GM12878 (cell line): ENCODE results near the gene TP73. TPM values are rescaled to one million over a fixed set of nuclear protein-coding genes. Genes with fewer than 3 reads are reported as not detected.
A peak's percentile ranks its signal among the peaks of the same experiment; 100 is the strongest.

ENCODE experiments used
- ATF7 ChIP-seq: fragments of 450-650 bp; IDR thresholded peaks from 2 replicates; pipeline ENCODE4 v1.6.1; 2016; ENCODE audit warnings: low read depth, mild to moderate bottlenecking
- CHD1 ChIP-seq: IDR thresholded peaks from 2 replicates; pipeline ENCODE4 v1.6.1; 2012; ENCODE audit warnings: low read depth, low read length, improper control_type of control experiment
- CHD4 ChIP-seq: fragments of 200-600 bp; sonication (generic); IDR thresholded peaks from 2 replicates; pipeline ENCODE4 v1.6.1; 2016; ENCODE audit warnings: mild to moderate bottlenecking
- NFYB ChIP-seq: IDR thresholded peaks from 2 replicates; pipeline ENCODE4 v1.6.1; 2011; ENCODE audit warnings: low read depth, mild to moderate bottlenecking, low read length, improper control_type of control experiment, moderate library complexity; ENCODE audit not compliant: insufficient read depth
- PAX5 ChIP-seq: IDR thresholded peaks from 2 replicates; pipeline ENCODE4 v1.6.1; 2011; ENCODE audit warnings: low read depth, low read length, borderline replicate concordance
- POU2F2 ChIP-seq: IDR thresholded peaks from 3 replicates; pipeline ENCODE4 v1.6.1; 2011; ENCODE audit warnings: low read depth, mild to moderate bottlenecking, low read length, borderline replicate concordance
- PRDM15 ChIP-seq: fragments of 450-650 bp; formaldehyde crosslinking; IDR thresholded peaks from 2 replicates; pipeline ENCODE4 v1.4.0; 2020; ENCODE audit warnings: mild to moderate bottlenecking, moderate library complexity
- SUPT20H ChIP-seq: IDR thresholded peaks from 2 replicates; pipeline ENCODE4 v1.6.1; 2011; ENCODE audit warnings: low read depth, mild to moderate bottlenecking, low read length, moderate library complexity, borderline replicate concordance; ENCODE audit not compliant: control insufficient read depth
- ZNF384 ChIP-seq: IDR thresholded peaks from 2 replicates; pipeline ENCODE4 v1.6.1; 2012; ENCODE audit warnings: low read depth, mild to moderate bottlenecking, low read length, improper control_type of control experiment, borderline replicate concordance
- ZZZ3 ChIP-seq: IDR thresholded peaks from 2 replicates; pipeline ENCODE4 v1.6.1; 2011; ENCODE audit warnings: low read depth; ENCODE audit not compliant: control insufficient read depth, insufficient read length
- polyA plus RNA-seq, 11 experiments: library from polyadenylated mRNA; depleted of rRNA in 4 of 11; unstranded in 6 of 11; stranded (reverse) in 5 of 11; fragments of >200 nt; fragmentation: Nextera tagmentation in 4 of 11; fragmentation: Illumina TruSeq in 1 of 11; extraction: Ambion mirVana in 4 of 11; extraction: Trizol in 1 of 11; gene quantifications; 1 replicate in 1 of 11; 2 replicates in 10 of 11; pipeline versions ENCODE4 v1.2.1 to v1.2.3, GENCODE V29; 2011 to 2016; ENCODE audit warnings: inconsistent platforms in 2 of 11, missing spikeins in 2 of 11, low read depth in 1 of 11
- total RNA-seq, 4 experiments: library from RNA; depleted of rRNA in 3 of 4; stranded (reverse); fragments of >200 nt in 3 of 4; fragmentation: Illumina TruSeq in 1 of 4; extraction: Trizol in 1 of 4; gene quantifications; 2 replicates each; pipeline versions ENCODE4 v1.2.1 to v1.2.3, GENCODE V29; 2013 to 2021
- TF ChIP-seq, protein P1 (sequence below): fragments of 450-650 bp; formaldehyde crosslinking; IDR thresholded peaks from 2 replicates; pipeline ENCODE4 v1.4.0; 2022; ENCODE audit warnings: mild to moderate bottlenecking, moderate library complexity
- TF ChIP-seq, protein P2 (sequence below): IDR thresholded peaks from 2 replicates; pipeline ENCODE4 v1.6.1; 2012; ENCODE audit warnings: low read depth, low read length, improper control_type of control experiment
- TF ChIP-seq, protein P3 (sequence below): fragments of 450-650 bp; IDR thresholded peaks from 2 replicates; pipeline ENCODE4 v1.6.1; 2018; ENCODE audit warnings: mild to moderate bottlenecking, low read depth, moderate library complexity; ENCODE audit not compliant: partially characterized antibody
- TF ChIP-seq, protein P4 (sequence below): fragments of 450-650 bp; IDR thresholded peaks from 2 replicates; pipeline ENCODE4 v1.6.1; 2017; ENCODE audit warnings: antibody characterized with exemption, mild to moderate bottlenecking, moderate library complexity

Gene TP73
- total and polyA plus RNA-seq, 10 of the 15 experiments (the other 5 are each of a cell fraction or from before 2014, with no cell fraction given): 0.08 to 54.2 (median 14.9) TPM

GRCh38 chr1:3656450-3657095, 4.3 kb downstream of the TP73 start (continued):
- TF ChIP-seq, protein P1, sequence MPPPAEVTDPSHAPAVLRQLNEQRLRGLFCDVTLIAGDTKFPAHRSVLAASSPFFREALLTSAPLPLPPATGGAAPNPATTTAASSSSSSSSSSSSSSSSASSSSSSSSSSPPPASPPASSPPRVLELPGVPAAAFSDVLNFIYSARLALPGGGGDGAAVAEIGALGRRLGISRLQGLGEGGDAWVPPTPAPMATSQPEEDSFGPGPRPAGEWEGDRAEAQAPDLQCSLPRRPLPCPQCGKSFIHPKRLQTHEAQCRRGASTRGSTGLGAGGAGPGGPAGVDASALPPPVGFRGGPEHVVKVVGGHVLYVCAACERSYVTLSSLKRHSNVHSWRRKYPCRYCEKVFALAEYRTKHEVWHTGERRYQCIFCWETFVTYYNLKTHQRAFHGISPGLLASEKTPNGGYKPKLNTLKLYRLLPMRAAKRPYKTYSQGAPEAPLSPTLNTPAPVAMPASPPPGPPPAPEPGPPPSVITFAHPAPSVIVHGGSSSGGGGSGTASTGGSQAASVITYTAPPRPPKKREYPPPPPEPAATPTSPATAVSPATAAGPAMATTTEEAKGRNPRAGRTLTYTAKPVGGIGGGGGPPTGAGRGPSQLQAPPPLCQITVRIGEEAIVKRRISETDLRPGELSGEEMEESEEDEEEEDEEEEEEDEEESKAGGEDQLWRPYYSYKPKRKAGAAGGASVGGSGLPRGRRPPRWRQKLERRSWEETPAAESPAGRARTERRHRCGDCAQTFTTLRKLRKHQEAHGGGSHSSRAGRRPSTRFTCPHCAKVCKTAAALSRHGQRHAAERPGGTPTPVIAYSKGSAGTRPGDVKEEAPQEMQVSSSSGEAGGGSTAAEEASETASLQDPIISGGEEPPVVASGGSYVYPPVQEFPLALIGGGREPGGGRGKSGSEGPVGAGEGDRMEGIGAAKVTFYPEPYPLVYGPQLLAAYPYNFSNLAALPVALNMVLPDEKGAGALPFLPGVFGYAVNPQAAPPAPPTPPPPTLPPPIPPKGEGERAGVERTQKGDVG: no peak
- TF ChIP-seq, protein P2, sequence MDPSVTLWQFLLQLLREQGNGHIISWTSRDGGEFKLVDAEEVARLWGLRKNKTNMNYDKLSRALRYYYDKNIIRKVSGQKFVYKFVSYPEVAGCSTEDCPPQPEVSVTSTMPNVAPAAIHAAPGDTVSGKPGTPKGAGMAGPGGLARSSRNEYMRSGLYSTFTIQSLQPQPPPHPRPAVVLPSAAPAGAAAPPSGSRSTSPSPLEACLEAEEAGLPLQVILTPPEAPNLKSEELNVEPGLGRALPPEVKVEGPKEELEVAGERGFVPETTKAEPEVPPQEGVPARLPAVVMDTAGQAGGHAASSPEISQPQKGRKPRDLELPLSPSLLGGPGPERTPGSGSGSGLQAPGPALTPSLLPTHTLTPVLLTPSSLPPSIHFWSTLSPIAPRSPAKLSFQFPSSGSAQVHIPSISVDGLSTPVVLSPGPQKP: no peak
- TF ChIP-seq PAX5: peak; percentile 81; the same call in 1 of the 2 replicates
- TF ChIP-seq ZZZ3: no peak
- TF ChIP-seq, protein P3, sequence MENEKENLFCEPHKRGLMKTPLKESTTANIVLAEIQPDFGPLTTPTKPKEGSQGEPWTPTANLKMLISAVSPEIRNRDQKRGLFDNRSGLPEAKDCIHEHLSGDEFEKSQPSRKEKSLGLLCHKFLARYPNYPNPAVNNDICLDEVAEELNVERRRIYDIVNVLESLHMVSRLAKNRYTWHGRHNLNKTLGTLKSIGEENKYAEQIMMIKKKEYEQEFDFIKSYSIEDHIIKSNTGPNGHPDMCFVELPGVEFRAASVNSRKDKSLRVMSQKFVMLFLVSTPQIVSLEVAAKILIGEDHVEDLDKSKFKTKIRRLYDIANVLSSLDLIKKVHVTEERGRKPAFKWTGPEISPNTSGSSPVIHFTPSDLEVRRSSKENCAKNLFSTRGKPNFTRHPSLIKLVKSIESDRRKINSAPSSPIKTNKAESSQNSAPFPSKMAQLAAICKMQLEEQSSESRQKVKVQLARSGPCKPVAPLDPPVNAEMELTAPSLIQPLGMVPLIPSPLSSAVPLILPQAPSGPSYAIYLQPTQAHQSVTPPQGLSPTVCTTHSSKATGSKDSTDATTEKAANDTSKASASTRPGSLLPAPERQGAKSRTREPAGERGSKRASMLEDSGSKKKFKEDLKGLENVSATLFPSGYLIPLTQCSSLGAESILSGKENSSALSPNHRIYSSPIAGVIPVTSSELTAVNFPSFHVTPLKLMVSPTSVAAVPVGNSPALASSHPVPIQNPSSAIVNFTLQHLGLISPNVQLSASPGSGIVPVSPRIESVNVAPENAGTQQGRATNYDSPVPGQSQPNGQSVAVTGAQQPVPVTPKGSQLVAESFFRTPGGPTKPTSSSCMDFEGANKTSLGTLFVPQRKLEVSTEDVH: no peak
- no peak for TF ChIP-seq CHD1
- no peak for TF ChIP-seq ZNF384
- TF ChIP-seq ATF7: peak; percentile 98
- TF ChIP-seq, protein P4, sequence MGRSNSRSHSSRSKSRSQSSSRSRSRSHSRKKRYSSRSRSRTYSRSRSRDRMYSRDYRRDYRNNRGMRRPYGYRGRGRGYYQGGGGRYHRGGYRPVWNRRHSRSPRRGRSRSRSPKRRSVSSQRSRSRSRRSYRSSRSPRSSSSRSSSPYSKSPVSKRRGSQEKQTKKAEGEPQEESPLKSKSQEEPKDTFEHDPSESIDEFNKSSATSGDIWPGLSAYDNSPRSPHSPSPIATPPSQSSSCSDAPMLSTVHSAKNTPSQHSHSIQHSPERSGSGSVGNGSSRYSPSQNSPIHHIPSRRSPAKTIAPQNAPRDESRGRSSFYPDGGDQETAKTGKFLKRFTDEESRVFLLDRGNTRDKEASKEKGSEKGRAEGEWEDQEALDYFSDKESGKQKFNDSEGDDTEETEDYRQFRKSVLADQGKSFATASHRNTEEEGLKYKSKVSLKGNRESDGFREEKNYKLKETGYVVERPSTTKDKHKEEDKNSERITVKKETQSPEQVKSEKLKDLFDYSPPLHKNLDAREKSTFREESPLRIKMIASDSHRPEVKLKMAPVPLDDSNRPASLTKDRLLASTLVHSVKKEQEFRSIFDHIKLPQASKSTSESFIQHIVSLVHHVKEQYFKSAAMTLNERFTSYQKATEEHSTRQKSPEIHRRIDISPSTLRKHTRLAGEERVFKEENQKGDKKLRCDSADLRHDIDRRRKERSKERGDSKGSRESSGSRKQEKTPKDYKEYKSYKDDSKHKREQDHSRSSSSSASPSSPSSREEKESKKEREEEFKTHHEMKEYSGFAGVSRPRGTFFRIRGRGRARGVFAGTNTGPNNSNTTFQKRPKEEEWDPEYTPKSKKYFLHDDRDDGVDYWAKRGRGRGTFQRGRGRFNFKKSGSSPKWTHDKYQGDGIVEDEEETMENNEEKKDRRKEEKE: no peak
- no peak for TF ChIP-seq NFYB
- TF ChIP-seq SUPT20H: no peak
- TF ChIP-seq POU2F2: peak; percentile 86
- no peak for TF ChIP-seq PRDM15 (CRISPR knock-in tag)
- no peak for TF ChIP-seq CHD4
